Hepatocyte (in vitro differentiated cells): ENCODE data around the gene CX3CL1. TPM values are rescaled to one million over a fixed set of nuclear protein-coding genes. Genes with fewer than 3 reads are reported as not detected.

Experiments used
- DNase-seq: peaks from one replicate; pipeline ENCODE4 v3.0.0-alpha.2; 2016; ENCODE audit warnings: low spot score
- H2AFZ ChIP-seq: fragments of 200-600 bp; sonication (generic); 2 replicates; pipeline ENCODE4 v1.6.0; 2016; ENCODE audit warnings: antibody characterized with exemption, mild to moderate bottlenecking
- H3K27ac ChIP-seq: fragments of 200-600 bp; sonication (generic); 2 replicates; pipeline ENCODE4 v1.5.1; 2016; ENCODE audit warnings: mild to moderate bottlenecking
- H3K27me3 ChIP-seq: fragments of 200-600 bp; sonication (generic); 2 replicates; pipeline ENCODE4 v1.6.1; 2016
- H3K36me3 ChIP-seq: fragments of 200-600 bp; sonication (generic); replicated peaks from 2 replicates; pipeline ENCODE4 v1.5.1; 2016; ENCODE audit warnings: low read depth; ENCODE audit not compliant: insufficient read depth
- H3K4me1 ChIP-seq: fragments of 200-600 bp; sonication (generic); 2 replicates; pipeline ENCODE4 v1.5.1; 2016; ENCODE audit warnings: mild to moderate bottlenecking, moderate library complexity; ENCODE audit not compliant: insufficient read depth
- H3K4me2 ChIP-seq: fragments of 200-600 bp; sonication (generic); 2 replicates; pipeline ENCODE4 v1.6.0; 2016
- H3K4me3 ChIP-seq: fragments of 200-600 bp; sonication (generic); 2 replicates; pipeline ENCODE4 v1.5.1; 2016; ENCODE audit warnings: mild to moderate bottlenecking
- H3K79me2 ChIP-seq: fragments of 200-600 bp; sonication (generic); 2 replicates; pipeline ENCODE4 v1.6.0; 2017; ENCODE audit warnings: mild to moderate bottlenecking
- H3K9me2 ChIP-seq: fragments of 200-600 bp; sonication (generic); replicated peaks from 2 replicates; pipeline ENCODE4 v1.6.0; 2017; ENCODE audit warnings: mild to moderate bottlenecking; ENCODE audit not compliant: insufficient read depth
- H3K9me3 ChIP-seq: fragments of 200-600 bp; sonication (generic); 2 replicates; pipeline ENCODE4 v1.5.1; 2016; ENCODE audit warnings: low read depth, mild to moderate bottlenecking
- H4K20me1 ChIP-seq: fragments of 200-600 bp; sonication (generic); 2 replicates; pipeline ENCODE4 v1.6.0; 2016; ENCODE audit warnings: mild to moderate bottlenecking; ENCODE audit not compliant: insufficient read depth, poor library complexity, severe bottlenecking
- EZH2 ChIP-seq: fragments of 200-600 bp; sonication (generic); IDR thresholded peaks from 2 replicates; pipeline ENCODE4 v1.6.1; 2016; ENCODE audit warnings: antibody characterized with exemption, mild to moderate bottlenecking, borderline replicate concordance
- EZH2phosphoT487 ChIP-seq: fragments of 200-600 bp; sonication (generic); IDR thresholded peaks from one replicate; pipeline ENCODE4 v1.6.1; 2018; ENCODE audit warnings: antibody characterized with exemption, mild to moderate bottlenecking, low read depth, moderate library complexity; ENCODE audit not compliant: unreplicated experiment, severe bottlenecking
- WGBS: methylation state at CpG from one replicate; pipeline ENCODE4 v1.1.6; 2016; ENCODE audit warnings: low lambda C conversion rate; ENCODE audit errors: missing lambda C conversion rate; 5-methylcytosine and 5-hydroxymethylcytosine counted together
- polyA plus RNA-seq: library from polyadenylated mRNA; unstranded; fragments of >200 nt; fragmentation: Nextera tagmentation; extraction: Ambion mirVana; gene quantifications from 2 replicates; pipeline ENCODE4 v1.2.1, GENCODE V29; 2016
- total RNA-seq: library from RNA; depleted of rRNA; stranded (reverse); fragments of >200 nt; gene quantifications from 2 replicates; pipeline ENCODE4 v1.2.3, GENCODE V29; 2014
- TF ChIP-seq, protein P1 (sequence below): fragments of 200-600 bp; sonication (generic); IDR thresholded peaks from 2 replicates; pipeline ENCODE4 v1.5.1; 2016; ENCODE audit warnings: antibody characterized with exemption, mild to moderate bottlenecking; ENCODE audit not compliant: poor library complexity

The CX3CL1 gene
- total and polyA plus RNA-seq, 2 experiments from 2014 or later = 6.6 to 9.4 TPM

DNA sequence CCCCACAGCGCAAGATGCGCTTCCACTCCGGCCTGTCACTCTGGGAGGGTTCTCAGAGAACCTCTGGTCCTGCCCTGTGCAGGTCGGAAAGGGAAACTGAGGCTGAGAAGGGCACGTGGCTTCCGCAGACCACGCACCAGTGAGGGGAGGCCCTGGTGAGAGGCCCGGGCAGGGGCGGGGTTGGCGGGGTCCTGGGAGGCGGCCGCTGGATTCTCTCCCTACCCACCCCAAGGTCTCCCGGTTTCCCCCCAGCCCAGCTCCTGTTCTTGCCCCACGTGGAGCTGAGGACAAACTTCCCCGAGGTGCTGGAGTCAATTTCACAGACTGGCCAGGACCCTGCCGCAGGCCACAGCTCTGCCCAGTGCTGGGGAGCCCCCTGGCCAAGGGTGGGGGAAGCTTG lies 43.8 kb downstream of the CX3CL1 start:
- Histone ChIP-seq H3K4me3 (no peak overlapping the region), H3K27me3 (no peaks in the 10 kb centered on the region), H3K79me2 (no peaks in the 10 kb centered on the region), H3K27ac (no peak overlapping the region), H3K36me3 (no peaks in the 10 kb centered on the region), H2AFZ (peak overlapping the region; percentile 94), H3K9me2 (no peaks in the 10 kb centered on the region), H3K4me2 (no peak overlapping the region), H3K4me1 (peaks cover 11% of the 10 kb centered on the region), H3K9me3 (no peaks in the 10 kb centered on the region), H4K20me1 (no peaks in the 10 kb centered on the region)
- no peak for DNase-seq
- no peak for TF ChIP-seq EZH2phosphoT487
- TF ChIP-seq EZH2 = no peak
- TF ChIP-seq, protein P1, sequence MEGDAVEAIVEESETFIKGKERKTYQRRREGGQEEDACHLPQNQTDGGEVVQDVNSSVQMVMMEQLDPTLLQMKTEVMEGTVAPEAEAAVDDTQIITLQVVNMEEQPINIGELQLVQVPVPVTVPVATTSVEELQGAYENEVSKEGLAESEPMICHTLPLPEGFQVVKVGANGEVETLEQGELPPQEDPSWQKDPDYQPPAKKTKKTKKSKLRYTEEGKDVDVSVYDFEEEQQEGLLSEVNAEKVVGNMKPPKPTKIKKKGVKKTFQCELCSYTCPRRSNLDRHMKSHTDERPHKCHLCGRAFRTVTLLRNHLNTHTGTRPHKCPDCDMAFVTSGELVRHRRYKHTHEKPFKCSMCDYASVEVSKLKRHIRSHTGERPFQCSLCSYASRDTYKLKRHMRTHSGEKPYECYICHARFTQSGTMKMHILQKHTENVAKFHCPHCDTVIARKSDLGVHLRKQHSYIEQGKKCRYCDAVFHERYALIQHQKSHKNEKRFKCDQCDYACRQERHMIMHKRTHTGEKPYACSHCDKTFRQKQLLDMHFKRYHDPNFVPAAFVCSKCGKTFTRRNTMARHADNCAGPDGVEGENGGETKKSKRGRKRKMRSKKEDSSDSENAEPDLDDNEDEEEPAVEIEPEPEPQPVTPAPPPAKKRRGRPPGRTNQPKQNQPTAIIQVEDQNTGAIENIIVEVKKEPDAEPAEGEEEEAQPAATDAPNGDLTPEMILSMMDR = no peak
- WGBS = 92% methylated on average over 9 of the region's 16 CpGs

DNA sequence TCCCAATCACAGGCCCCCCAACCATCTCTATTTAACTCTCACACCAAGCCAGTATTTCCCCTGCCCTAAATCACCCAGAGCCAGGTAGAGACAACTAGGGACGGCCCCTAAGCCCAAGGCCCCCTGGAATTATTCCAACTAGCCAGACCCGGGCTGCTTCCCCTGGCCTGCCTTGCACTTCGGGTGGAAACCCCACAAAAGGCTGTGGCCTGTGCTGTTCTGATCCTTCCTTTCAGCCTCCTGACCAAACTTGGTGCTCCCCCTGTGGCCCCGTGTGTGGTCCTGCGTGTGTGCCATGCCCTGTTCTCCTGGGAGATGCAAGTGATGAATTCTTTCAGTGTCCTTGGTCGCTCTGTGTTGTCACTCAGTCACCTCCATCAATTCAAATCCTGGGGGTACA lies 47.2 kb downstream of the CX3CL1 start:
- H3K27ac ChIP-seq = no peak overlapping the region
- H3K4me1 ChIP-seq = peaks cover 11% of the 10 kb centered on the region
- H3K9me2 ChIP-seq = no peaks in the 10 kb centered on the region
- no peak overlapping the region for H2AFZ ChIP-seq
- 75% methylated on average over 6 of the region's 6 CpGs for WGBS
- H3K4me3 ChIP-seq = no peak overlapping the region
- no peaks in the 10 kb centered on the region for H3K9me3 ChIP-seq
- no peaks in the 10 kb centered on the region for H3K27me3 ChIP-seq
- DNase-seq = no peak
- H3K79me2 ChIP-seq = no peaks in the 10 kb centered on the region
- no peaks in the 10 kb centered on the region for H4K20me1 ChIP-seq
- TF ChIP-seq EZH2 (no peak), EZH2phosphoT487 (no peak)
- TF ChIP-seq, protein P1 = no peak
- H3K36me3 ChIP-seq = no peaks in the 10 kb centered on the region
- H3K4me2 ChIP-seq = no peak overlapping the region

DNA sequence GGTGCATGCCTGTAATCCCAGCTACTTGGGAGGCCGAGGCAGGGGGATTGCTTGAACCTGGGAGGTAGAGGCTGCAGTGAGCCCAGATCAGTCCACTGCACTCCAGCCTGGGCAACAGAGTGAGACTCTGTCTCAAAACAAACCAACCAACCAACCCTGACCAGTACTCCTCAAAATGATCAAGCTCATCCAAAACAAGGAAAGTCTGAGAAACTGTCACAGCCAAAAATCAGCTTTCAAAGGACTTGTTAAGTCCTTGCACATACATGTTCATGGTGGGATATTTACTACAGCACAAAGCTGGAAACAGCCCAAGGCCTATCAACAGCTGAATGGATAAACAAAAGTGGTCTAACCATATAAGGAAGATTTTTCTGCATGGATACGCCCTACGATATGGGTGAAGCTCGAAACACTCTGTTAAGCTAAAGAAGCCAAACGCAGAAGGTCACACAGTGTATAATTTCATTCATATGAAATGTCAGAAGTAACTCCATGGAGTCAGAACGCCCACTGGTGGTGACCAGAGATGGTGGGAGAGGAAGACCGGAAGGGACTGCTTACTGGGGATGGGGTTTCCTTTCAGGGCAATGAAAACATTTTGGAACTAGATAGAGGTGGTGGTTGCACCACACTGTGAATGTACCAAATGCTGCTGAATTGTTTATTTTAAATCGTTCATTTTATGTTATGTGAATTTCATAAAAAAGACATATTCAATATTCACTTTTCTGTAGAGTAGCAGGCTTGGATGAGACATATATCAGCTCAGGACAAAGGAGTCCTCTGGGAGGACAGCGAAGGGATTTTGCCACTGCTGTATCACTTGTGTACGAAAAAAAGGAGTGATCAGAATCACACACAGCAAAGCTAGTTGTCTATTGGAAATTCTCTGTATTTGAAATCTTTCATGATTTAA lies 50.0 kb downstream of the CX3CL1 start:
- no peak overlapping the region for H3K4me2 ChIP-seq
- H3K9me2 ChIP-seq = no peaks in the 10 kb centered on the region
- H3K4me3 ChIP-seq = no peak overlapping the region
- H3K79me2 ChIP-seq = no peaks in the 10 kb centered on the region
- WGBS = 47% methylated on average over 10 of the region's 10 CpGs
- H3K4me1 ChIP-seq = peaks cover 2% of the 10 kb centered on the region
- H3K27ac ChIP-seq = peak overlapping the region; percentile 62
- H3K27me3 ChIP-seq = no peaks in the 10 kb centered on the region
- no peaks in the 10 kb centered on the region for H4K20me1 ChIP-seq
- TF ChIP-seq EZH2phosphoT487 = no peak
- TF ChIP-seq, protein P1 = peak; percentile 71
- no peaks in the 10 kb centered on the region for H3K36me3 ChIP-seq
- no peaks in the 10 kb centered on the region for H3K9me3 ChIP-seq
- DNase-seq = peak; percentile 75
- H2AFZ ChIP-seq = peak overlapping the region; percentile 29
